ENCODE measurements around the gene SLC12A8. TPM values are rescaled to one million over a fixed set of nuclear protein-coding genes. Genes with fewer than 3 reads are reported as not detected.

The SLC12A8 gene
- total RNA-seq, 4 donors from 2014 or later, result 5.4 to 10.5 (median 6.8) TPM

DNA sequence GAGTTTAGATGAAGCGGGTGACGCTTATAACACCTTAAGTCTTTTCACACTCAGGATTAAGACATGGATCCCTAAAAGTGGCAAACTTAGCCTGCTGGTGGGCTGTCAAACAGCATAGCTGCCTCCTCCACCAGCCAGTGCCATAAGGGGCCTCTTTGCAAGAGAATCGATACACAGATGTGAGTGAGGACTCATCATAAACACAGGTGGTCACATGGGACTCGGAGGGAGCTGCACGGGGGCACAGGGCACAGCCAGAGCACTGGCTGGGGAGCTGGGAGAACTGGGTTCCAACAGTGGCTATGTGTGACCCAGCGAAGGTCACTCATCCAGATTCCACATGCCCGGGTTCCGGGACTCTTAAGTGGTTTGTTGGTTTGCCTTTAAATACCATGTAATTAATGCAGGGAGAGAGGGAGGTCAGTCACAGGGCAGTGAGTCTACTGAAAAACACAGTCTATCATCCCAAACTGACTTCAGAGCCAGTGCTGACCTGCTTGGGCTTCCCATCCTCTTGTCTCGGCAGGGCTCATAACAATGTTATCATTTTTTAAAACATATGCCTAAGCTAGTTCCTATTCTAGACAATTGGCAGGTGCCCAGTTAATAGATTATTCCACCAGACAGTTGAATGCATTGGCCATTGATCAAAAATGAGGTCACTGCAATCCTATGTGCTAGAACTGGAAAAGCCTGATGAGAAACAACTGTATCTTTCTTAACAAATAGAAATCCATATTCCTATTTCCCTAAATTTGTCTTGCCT, 51.8 kb downstream of the SLC12A8 start:
- TF ChIP-seq EP300 (IDR thresholded peaks at IDR 0.05; ENCODE audit: low read depth), result no peak
- no peak for TF ChIP-seq POLR2AphosphoS5 (IDR thresholded peaks at IDR 0.05)
- no peak for TF ChIP-seq CTCF (IDR thresholded peaks at IDR 0.05)
- no peak for TF ChIP-seq POLR2A (IDR thresholded peaks at IDR 0.05)

GRCh38 chr3:125157183-125157582, 55.4 kb downstream of the SLC12A8 start:
- Histone ChIP-seq H3K36me3 (no peaks in the 10 kb centered on the region), H3K4me3 (no peak overlapping the region), H3K9me3 (no peaks in the 10 kb centered on the region), H3K27ac (no peak overlapping the region), H3K4me1 (peaks cover 0 to 10% (median 1%) of the 10 kb centered on the region in 4 donors), H3K27me3 (no peaks in the 10 kb centered on the region)
- TF ChIP-seq POLR2AphosphoS5 (IDR thresholded peaks at IDR 0.05) (no peak), EP300 (IDR thresholded peaks at IDR 0.05; ENCODE audit: low read depth) (no peak), POLR2A (IDR thresholded peaks at IDR 0.05) (no peak), CTCF (IDR thresholded peaks at IDR 0.05) (no peak)
- in situ Hi-C loops (cut with MboI; ENCODE audit: low pct_ligation_motif_present in 1 of 4, low pct_unique_long_range_greater_than_20kb in 1 of 4, low sequenced_read_pairs in 3 of 4) (loop anchor here in 1 of 4 donors (25.0 kb wide), 1 partner anchor 280 kb away; no protein-coding TSS in a partner anchor), intact Hi-C loops (cut with DNase I; ENCODE audit: low total_unique reads) (no loop called here)
- 72 to 100% methylated on average over 1 to 3 of the region's 3 CpGs for WGBS, 2 donors (ENCODE audit: low coverage in 1 of 2)
- no peak for DNase-seq

More for the DNA sequence above, 51.8 kb downstream of the SLC12A8 start:
- Histone ChIP-seq H3K36me3 (no peaks in the 10 kb centered on the region), H3K4me3 (no peak overlapping the region), H3K27me3 (no peaks in the 10 kb centered on the region), H3K9me3 (no peaks in the 10 kb centered on the region), H3K4me1 (peaks cover 3 to 28% (median 13%) of the 10 kb centered on the region in 4 donors), H3K27ac (peak overlapping the region in 1 of 4 donors; percentile 4)
- intact Hi-C loops (cut with DNase I; ENCODE audit: low total_unique reads), result loop anchor here (10.0 kb wide), 1 partner anchor 166 kb away; no protein-coding TSS in a partner anchor
- in situ Hi-C loops (cut with MboI; ENCODE audit: low pct_ligation_motif_present in 1 of 4, low pct_unique_long_range_greater_than_20kb in 1 of 4, low sequenced_read_pairs in 3 of 4), result loop anchor here in 1 of 4 donors (25.0 kb wide), 1 partner anchor 277 kb away; no protein-coding TSS in a partner anchor
- WGBS, 2 donors (ENCODE audit: low coverage in 1 of 2), result 80 to 88% methylated on average over 1 to 9 of the region's 9 CpGs
- DNase-seq, result no peak

DNA sequence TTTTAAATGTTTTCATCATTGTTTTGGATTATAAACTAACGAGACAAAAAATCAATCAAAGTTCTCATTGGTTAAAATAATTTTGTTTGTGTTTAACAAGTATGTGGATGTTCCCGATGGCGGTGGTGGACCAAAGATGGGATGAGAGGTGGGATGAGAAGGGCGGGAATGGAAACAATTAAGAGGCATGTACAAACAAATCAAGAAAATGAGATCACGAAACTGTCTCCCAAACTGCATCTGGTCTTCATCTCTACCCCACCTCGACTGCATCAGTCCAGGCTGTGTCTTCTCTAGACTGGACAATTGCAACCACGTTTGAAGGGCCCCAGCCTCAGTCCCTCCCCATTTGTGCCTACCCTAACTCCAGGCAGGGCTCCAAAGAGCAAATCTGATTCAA, 56.1 kb downstream of the SLC12A8 start:
- DNase-seq, result no peak
- H3K4me1 ChIP-seq, result peaks cover 0 to 5% (median 0%) of the 10 kb centered on the region in 4 donors
- in situ Hi-C loops (cut with MboI; ENCODE audit: low pct_ligation_motif_present in 1 of 4, low pct_unique_long_range_greater_than_20kb in 1 of 4, low sequenced_read_pairs in 3 of 4) (loop anchor here in 1 of 4 donors (25.0 kb wide), 1 partner anchor 281 kb away; no protein-coding TSS in a partner anchor), intact Hi-C loops (cut with DNase I; ENCODE audit: low total_unique reads) (no loop called here)
- no peaks in the 10 kb centered on the region for H3K36me3 ChIP-seq
- no peak overlapping the region for H3K4me3 ChIP-seq
- no peaks in the 10 kb centered on the region for H3K9me3 ChIP-seq
- no peaks in the 10 kb centered on the region for H3K27me3 ChIP-seq
- TF ChIP-seq POLR2AphosphoS5 (IDR thresholded peaks at IDR 0.05) (no peak), EP300 (IDR thresholded peaks at IDR 0.05; ENCODE audit: low read depth) (no peak), CTCF (IDR thresholded peaks at IDR 0.05) (no peak), POLR2A (IDR thresholded peaks at IDR 0.05) (no peak)
- 67 to 71% methylated on average over 7 of the region's 7 CpGs for WGBS, 2 donors (ENCODE audit: low coverage in 1 of 2)
- H3K27ac ChIP-seq, result no peak overlapping the region

- H3K4me3 ChIP-seq, result no peak overlapping the region
- WGBS, 2 donors (ENCODE audit: low coverage in 1 of 2), result 75 to 82% methylated on average over 12 to 17 of the region's 17 CpGs
- TF ChIP-seq POLR2A (IDR thresholded peaks at IDR 0.05), result no peak
- no peak for TF ChIP-seq CTCF (IDR thresholded peaks at IDR 0.05)
- no peak for TF ChIP-seq POLR2AphosphoS5 (IDR thresholded peaks at IDR 0.05)
- TF ChIP-seq EP300 (IDR thresholded peaks at IDR 0.05; ENCODE audit: low read depth), result no peak
- intact Hi-C loops (cut with DNase I; ENCODE audit: low total_unique reads) (no loop called here), in situ Hi-C loops (cut with MboI; ENCODE audit: low pct_ligation_motif_present in 1 of 4, low pct_unique_long_range_greater_than_20kb in 1 of 4, low sequenced_read_pairs in 3 of 4) (loop anchor here in 1 of 4 donors (25.0 kb wide), 1 partner anchor 282 kb away; no protein-coding TSS in a partner anchor)
- H3K9me3 ChIP-seq, result no peaks in the 10 kb centered on the region
- no peak overlapping the region for H3K27ac ChIP-seq
- H3K4me1 ChIP-seq, result no peaks in the 10 kb centered on the region
- no peak for DNase-seq
- H3K36me3 ChIP-seq, result no peaks in the 10 kb centered on the region
- no peaks in the 10 kb centered on the region for H3K27me3 ChIP-seq
These were observed 57.7 kb downstream of the SLC12A8 start for GRCh38 chr3:125154800-125155269.
